GM12878 (cell line): ENCODE results near the gene NPHP3. TPM values are rescaled to one million over a fixed set of nuclear protein-coding genes. Genes with fewer than 3 reads are reported as not detected.
A peak's percentile ranks its signal among the peaks of the same experiment; 100 is the strongest.

Experiments used
- BCL11A ChIP-seq: IDR thresholded peaks from 2 replicates; pipeline ENCODE4 v1.6.1; 2011; ENCODE audit warnings: low read depth, low read length
- BHLHE40 ChIP-seq, 2 experiments: fragments of 450-650 bp in 1 of 2; IDR thresholded peaks; 2 replicates each; pipeline ENCODE4 v1.6.1; 2011 to 2017; ENCODE audit warnings: low read depth in 2 of 2, borderline replicate concordance in 1 of 2, improper control_type of control experiment in 1 of 2, low read length in 1 of 2, mild to moderate bottlenecking in 1 of 2
- CBFB ChIP-seq: IDR thresholded peaks from 2 replicates; pipeline ENCODE4 v1.6.1; 2016; ENCODE audit warnings: antibody characterized with exemption, low read depth
- CBX3 ChIP-seq: fragments of 200-600 bp; sonication (generic); IDR thresholded peaks from 2 replicates; pipeline ENCODE4 v1.6.1; 2016; ENCODE audit warnings: low read depth, borderline replicate concordance
- CREB1 ChIP-seq: IDR thresholded peaks from 2 replicates; pipeline ENCODE4 v1.6.1; 2012; ENCODE audit warnings: low read depth, mild to moderate bottlenecking, inconsistent platforms
- EED ChIP-seq: sonication (generic); IDR thresholded peaks from 2 replicates; pipeline ENCODE4 v1.6.1; 2016; ENCODE audit warnings: antibody characterized with exemption, low read depth
- ELK1 ChIP-seq: IDR thresholded peaks from 2 replicates; pipeline ENCODE4 v1.6.1; 2012; ENCODE audit warnings: low read depth, low read length, improper control_type of control experiment
- HSF1 ChIP-seq: fragments of 150-350 bp; IDR thresholded peaks from 2 replicates; pipeline ENCODE4 v1.6.1; 2014; ENCODE audit warnings: mild to moderate bottlenecking, low read depth, low read length
- JUNB ChIP-seq: IDR thresholded peaks from 2 replicates; pipeline ENCODE4 v1.6.1; 2016; ENCODE audit warnings: antibody characterized with exemption, mild to moderate bottlenecking
- KDM1A ChIP-seq: fragments of 200-600 bp; sonication (generic); IDR thresholded peaks from 2 replicates; pipeline ENCODE4 v1.6.1; 2016; ENCODE audit warnings: borderline replicate concordance
- LARP7 ChIP-seq: fragments of 450-650 bp; IDR thresholded peaks from 2 replicates; pipeline ENCODE4 v1.6.1; 2017; ENCODE audit warnings: mild to moderate bottlenecking
- MEF2B ChIP-seq: fragments of 450-650 bp; IDR thresholded peaks from 2 replicates; pipeline ENCODE4 v1.6.1; 2018; ENCODE audit warnings: mild to moderate bottlenecking, moderate library complexity; ENCODE audit not compliant: partially characterized antibody, poor library complexity, severe bottlenecking
- MXI1 ChIP-seq: fragments of 150-350 bp; IDR thresholded peaks from 2 replicates; pipeline ENCODE4 v1.6.1; 2011; ENCODE audit warnings: low read depth, mild to moderate bottlenecking, inconsistent platforms, low read length, improper control_type of control experiment
- NFYB ChIP-seq: IDR thresholded peaks from 2 replicates; pipeline ENCODE4 v1.6.1; 2011; ENCODE audit warnings: low read depth, mild to moderate bottlenecking, low read length, improper control_type of control experiment, moderate library complexity; ENCODE audit not compliant: insufficient read depth
- NR2C2 ChIP-seq: IDR thresholded peaks from 2 replicates; pipeline ENCODE4 v1.6.1; 2011; ENCODE audit warnings: borderline replicate concordance, low read depth; ENCODE audit not compliant: control insufficient read depth, insufficient read length
- PAX8 ChIP-seq: fragments of 450-650 bp; IDR thresholded peaks from 2 replicates; pipeline ENCODE4 v1.6.1; 2017; ENCODE audit warnings: mild to moderate bottlenecking, moderate library complexity
- POLR2A ChIP-seq: IDR thresholded peaks from 2 replicates; pipeline ENCODE4 v1.6.1; 2011; ENCODE audit warnings: low read depth, mild to moderate bottlenecking, low read length
- RBBP5 ChIP-seq: fragments of 200-600 bp; sonication (generic); conservative IDR thresholded peaks from 2 replicates; pipeline ENCODE4 v1.6.1; 2016
- RCOR1 ChIP-seq: conservative IDR thresholded peaks from 2 replicates; pipeline ENCODE4 v1.6.1; 2012; ENCODE audit warnings: low read depth, low read length, improper control_type of control experiment
- RUNX3 ChIP-seq: IDR thresholded peaks from 2 replicates; pipeline ENCODE4 v1.6.1; 2012; ENCODE audit warnings: low read length, inconsistent platforms
- SUZ12 ChIP-seq: fragments of 200-600 bp; sonication (generic); IDR thresholded peaks from one replicate; pipeline ENCODE4 v1.6.1; 2018; ENCODE audit warnings: antibody characterized with exemption, mild to moderate bottlenecking; ENCODE audit not compliant: unreplicated experiment
- ZBTB11 ChIP-seq: fragments of 450-650 bp; formaldehyde crosslinking; IDR thresholded peaks from 2 replicates; pipeline ENCODE4 v1.5.0; 2022; ENCODE audit warnings: mild to moderate bottlenecking, missing genetic modification characterization
- ZBTB33 ChIP-seq: fragments of 450-650 bp; IDR thresholded peaks from 2 replicates; pipeline ENCODE4 v1.6.1; 2017; ENCODE audit warnings: mild to moderate bottlenecking
- ZNF274 ChIP-seq: IDR thresholded peaks from one replicate; pipeline ENCODE4 v1.8.0; 2011; ENCODE audit not compliant: insufficient read length, insufficient read depth
- ZSCAN29 ChIP-seq: fragments of 450-650 bp; IDR thresholded peaks from 2 replicates; pipeline ENCODE4 v1.6.1; 2017; ENCODE audit warnings: mild to moderate bottlenecking, moderate library complexity
- polyA plus RNA-seq, 11 experiments: library from polyadenylated mRNA; depleted of rRNA in 4 of 11; unstranded in 6 of 11; stranded (reverse) in 5 of 11; fragments of >200 nt; fragmentation: Nextera tagmentation in 4 of 11; fragmentation: Illumina TruSeq in 1 of 11; extraction: Ambion mirVana in 4 of 11; extraction: Trizol in 1 of 11; gene quantifications; 1 replicate in 1 of 11; 2 replicates in 10 of 11; pipeline versions ENCODE4 v1.2.1 to v1.2.3, GENCODE V29; 2011 to 2016; ENCODE audit warnings: inconsistent platforms in 2 of 11, missing spikeins in 2 of 11, low read depth in 1 of 11
- total RNA-seq, 4 experiments: library from RNA; depleted of rRNA in 3 of 4; stranded (reverse); fragments of >200 nt in 3 of 4; fragmentation: Illumina TruSeq in 1 of 4; extraction: Trizol in 1 of 4; gene quantifications; 2 replicates each; pipeline versions ENCODE4 v1.2.1 to v1.2.3, GENCODE V29; 2013 to 2021

Gene NPHP3
- total and polyA plus RNA-seq, 10 of the 15 experiments (the other 5 are each of a cell fraction or from before 2014, with no cell fraction given): 0.84 to 11.7 (median 2.9) TPM

GRCh38 chr3:132660052-132660810, 62.0 kb downstream of the NPHP3 start, which contains the start of gene UBA5 (continued):
- TF ChIP-seq CREB1 (peak; percentile 50), CBFB (peak; percentile 39; the same call in 1 of the 2 replicates), RBBP5 (no peak), NR2C2 (no peak), ZBTB11 (CRISPR knock-in tag) (peak; percentile 90), HSF1 (no peak), CBX3 (no peak), ZSCAN29 (0 out of 2 replicates have a peak, but pooled peaks have one; percentile 8), POLR2A (peak; percentile 91), JUNB (no peak), ELK1 (peak; percentile 78; the same call in 1 of the 2 replicates), RCOR1 (no peak), MEF2B (no peak), PAX8 (no peak), ZBTB33 (no peak), BCL11A (no peak), ZNF274 (no peak), LARP7 (peak; percentile 79), SUZ12 (no peak), KDM1A (no peak), NFYB (no peak), BHLHE40 (IDR thresholded peaks at IDR 0.05; ENCODE audit: borderline replicate concordance in 1 of 2, low read depth in 2 of 2, low read length in 1 of 2) (no peak; a peak in 1 of 4 replicates), EED (no peak; the same call in 1 of the 2 replicates), MXI1 (peak; percentile 74), RUNX3 (no peak; the same call in 1 of the 2 replicates)
